ENCODE data around the gene PHETA1. TPM values are rescaled to one million over a fixed set of nuclear protein-coding genes. Genes with fewer than 3 reads are reported as not detected.

The PHETA1 gene
- polyA plus RNA-seq, 1 experiment, result 3.5 TPM

GRCh38 chr12:111368291-111368787 is 556 bp downstream of the PHETA1 start:
- no peak for DNase-seq (ENCODE audit: low read depth, low spot score)
- H3K27ac ChIP-seq (ENCODE audit: low read depth, low read length), result no peak overlapping the region

DNA sequence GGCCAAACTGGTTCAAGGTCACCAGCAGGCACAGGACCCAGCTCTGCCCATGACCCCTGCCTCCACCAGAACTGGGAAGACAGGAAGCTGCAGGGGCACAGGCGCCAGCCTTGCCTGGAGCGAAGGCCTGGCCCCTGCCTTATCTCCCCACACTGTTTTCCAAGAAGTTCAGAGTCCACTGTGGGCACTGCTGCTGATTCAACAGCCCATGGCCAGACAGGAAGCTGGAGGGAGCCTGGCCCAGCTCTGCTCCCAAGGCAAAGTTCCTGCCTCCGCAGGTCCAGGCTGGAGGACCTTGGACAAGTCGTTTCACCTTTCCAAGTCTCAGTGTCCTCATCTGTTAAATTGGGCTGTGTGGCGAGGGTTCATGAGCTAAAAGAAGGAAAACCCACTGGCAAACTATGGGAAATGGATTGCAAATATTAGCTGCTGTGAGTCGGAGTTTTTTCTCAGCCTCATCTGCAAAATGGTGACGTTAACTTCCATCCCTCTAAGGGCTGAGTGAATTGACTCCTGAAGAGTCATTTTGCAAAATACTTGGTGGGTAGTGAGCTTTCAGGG is 1.2 kb downstream of the PHETA1 start:
- no peaks in the 10 kb centered on the region; the same call in 1 of the 2 replicates for H3K9me3 ChIP-seq (ENCODE audit: control insufficient read depth, insufficient read depth, low read length)
- peak overlapping the region; percentile 83 for H3K4me3 ChIP-seq (ENCODE audit: low read depth, low read length)
- POLR2A ChIA-PET, result interaction anchor here (0.5 kb wide), 1 partner anchor 645 kb away, joined by 3 read pairs; the partner anchor contains the start of gene TMEM116
- DNase-seq (ENCODE audit: low read depth, low spot score), result no peak
- H3K27me3 ChIP-seq (ENCODE audit: control insufficient read depth, insufficient read depth, low read length), result no peaks in the 10 kb centered on the region
- TF ChIP-seq, protein P1, sequence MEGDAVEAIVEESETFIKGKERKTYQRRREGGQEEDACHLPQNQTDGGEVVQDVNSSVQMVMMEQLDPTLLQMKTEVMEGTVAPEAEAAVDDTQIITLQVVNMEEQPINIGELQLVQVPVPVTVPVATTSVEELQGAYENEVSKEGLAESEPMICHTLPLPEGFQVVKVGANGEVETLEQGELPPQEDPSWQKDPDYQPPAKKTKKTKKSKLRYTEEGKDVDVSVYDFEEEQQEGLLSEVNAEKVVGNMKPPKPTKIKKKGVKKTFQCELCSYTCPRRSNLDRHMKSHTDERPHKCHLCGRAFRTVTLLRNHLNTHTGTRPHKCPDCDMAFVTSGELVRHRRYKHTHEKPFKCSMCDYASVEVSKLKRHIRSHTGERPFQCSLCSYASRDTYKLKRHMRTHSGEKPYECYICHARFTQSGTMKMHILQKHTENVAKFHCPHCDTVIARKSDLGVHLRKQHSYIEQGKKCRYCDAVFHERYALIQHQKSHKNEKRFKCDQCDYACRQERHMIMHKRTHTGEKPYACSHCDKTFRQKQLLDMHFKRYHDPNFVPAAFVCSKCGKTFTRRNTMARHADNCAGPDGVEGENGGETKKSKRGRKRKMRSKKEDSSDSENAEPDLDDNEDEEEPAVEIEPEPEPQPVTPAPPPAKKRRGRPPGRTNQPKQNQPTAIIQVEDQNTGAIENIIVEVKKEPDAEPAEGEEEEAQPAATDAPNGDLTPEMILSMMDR (IDR thresholded peaks at IDR 0.05; ENCODE audit: low read depth, low read length), result no peak
- CTCF ChIA-PET, result interaction anchor here (2.5 to 3.5 kb wide), 2 partner anchors 29 to 84 kb away, joined by 6 to 24 read pairs; no protein-coding TSS in a partner anchor
- no peak overlapping the region for H3K27ac ChIP-seq (ENCODE audit: low read depth, low read length)

More at GRCh38 chr12:111368291-111368787, 556 bp downstream of the PHETA1 start:
- H3K27me3 ChIP-seq (ENCODE audit: control insufficient read depth, insufficient read depth, low read length), result no peaks in the 10 kb centered on the region
- H3K4me3 ChIP-seq (ENCODE audit: low read depth, low read length), result peak overlapping the region; percentile 83
- ChIA-PET POLR2A (interaction anchor here (0.5 kb wide), 1 partner anchor 644 kb away, joined by 3 read pairs; the partner anchor contains the start of gene TMEM116), CTCF (interaction anchor here (2.5 to 3.5 kb wide), 2 partner anchors 28 to 83 kb away, joined by 6 to 24 read pairs; no protein-coding TSS in a partner anchor)
- TF ChIP-seq, protein P1 (IDR thresholded peaks at IDR 0.05; ENCODE audit: low read depth, low read length), result no peak
- no peaks in the 10 kb centered on the region for H3K9me3 ChIP-seq (ENCODE audit: control insufficient read depth, insufficient read depth, low read length)

GRCh38 chr12:111366583-111366982 is 2.3 kb downstream of the PHETA1 start:
- Histone ChIP-seq H3K27me3 (ENCODE audit: control insufficient read depth, insufficient read depth, low read length) (no peaks in the 10 kb centered on the region), H3K27ac (ENCODE audit: low read depth, low read length) (no peak overlapping the region), H3K4me3 (ENCODE audit: low read depth, low read length) (no peak overlapping the region), H3K9me3 (ENCODE audit: control insufficient read depth, insufficient read depth, low read length) (no peaks in the 10 kb centered on the region; the same call in 1 of the 2 replicates)
- DNase-seq (ENCODE audit: low read depth, low spot score), result no peak
- ChIA-PET POLR2A (no interaction called here), CTCF (interaction anchor here (0.9 to 2.5 kb wide), 2 partner anchors 31 to 85 kb away, joined by 5 to 6 read pairs; no protein-coding TSS in a partner anchor)
- TF ChIP-seq, protein P1 (IDR thresholded peaks at IDR 0.05; ENCODE audit: low read depth, low read length), result no peak

DNA sequence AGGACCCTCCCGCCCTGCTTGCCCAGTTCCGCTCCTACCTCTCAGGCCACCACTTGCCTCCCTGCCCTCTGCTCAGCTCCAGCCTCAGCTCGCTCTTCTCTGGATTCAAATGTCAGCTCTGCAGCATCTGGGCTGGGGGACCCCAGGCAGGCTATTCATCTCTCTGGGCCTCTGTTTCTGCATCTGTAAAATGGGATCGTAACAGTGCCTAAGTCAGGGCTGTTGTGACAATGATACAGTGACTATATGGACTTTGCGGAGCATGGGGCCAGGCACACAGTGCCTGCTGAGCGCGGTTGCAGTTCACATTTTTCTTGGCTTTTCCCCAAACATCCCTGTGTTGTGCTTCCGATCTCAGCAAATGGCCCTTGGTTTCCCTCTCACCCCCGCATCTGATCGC is 2.8 kb downstream of the PHETA1 start:
- CTCF ChIA-PET, result no interaction called here
- Histone ChIP-seq H3K27me3 (ENCODE audit: control insufficient read depth, insufficient read depth, low read length) (no peaks in the 10 kb centered on the region), H3K4me3 (ENCODE audit: low read depth, low read length) (no peak overlapping the region), H3K27ac (ENCODE audit: low read depth, low read length) (no peak overlapping the region), H3K9me3 (ENCODE audit: control insufficient read depth, insufficient read depth, low read length) (no peaks in the 10 kb centered on the region; the same call in 1 of the 2 replicates)
- no peak for DNase-seq (ENCODE audit: low read depth, low spot score)
- TF ChIP-seq, protein P1 (IDR thresholded peaks at IDR 0.05; ENCODE audit: low read depth, low read length), result no peak
- POLR2A ChIA-PET, result no interaction called here

- POLR2A ChIA-PET, result no interaction called here
- DNase-seq (ENCODE audit: low read depth, low spot score), result peak; percentile 8
- no peaks in the 10 kb centered on the region for H3K27me3 ChIP-seq (ENCODE audit: control insufficient read depth, insufficient read depth, low read length)
- CTCF ChIA-PET, result no interaction called here
- TF ChIP-seq, protein P1 (IDR thresholded peaks at IDR 0.05; ENCODE audit: low read depth, low read length), result no peak
- no peak overlapping the region for H3K27ac ChIP-seq (ENCODE audit: low read depth, low read length)
- H3K4me3 ChIP-seq (ENCODE audit: low read depth, low read length), result no peak overlapping the region
- H3K9me3 ChIP-seq (ENCODE audit: control insufficient read depth, insufficient read depth, low read length), result no peaks in the 10 kb centered on the region; the same call in 1 of the 2 replicates
Observed at GRCh38 chr12:111363578-111363977, 5.3 kb downstream of the PHETA1 start.

All from AG04450 (cell line).